B cell (primary cell): ENCODE data around the gene CHRM1. TPM values are rescaled to one million over a fixed set of nuclear protein-coding genes. Genes with fewer than 3 reads are reported as not detected.

Source experiments
- ATAC-seq: fragments of 200-7000 bp; cut with Tn5 transposase; one replicate; pipeline ENCODE4 v1.10.0; 2021; ENCODE audit warnings: low read depth, mild to moderate bottlenecking, moderate number of reproducible peaks, moderate library complexity
- CTCF ChIA-PET: fragments of 350-600 bp; sonication (Branson Sonifier 250); formaldehyde crosslinking; loops from one replicate; lab custom pipeline; 2021; ENCODE audit warnings: antibody characterized with exemption, inconsistent platforms; lab: Charles Lee
- POLR2A ChIA-PET: fragments of 350-600 bp; sonication (Branson Sonifier 250); formaldehyde crosslinking; loops from one replicate; lab custom pipeline; 2021; ENCODE audit warnings: antibody characterized with exemption; lab: Charles Lee
- DNase-seq: peaks from one replicate; pipeline ENCODE4 v3.0.0; 2013
- H2AFZ ChIP-seq: 2 replicates; pipeline ENCODE4 v1.6.1; 2012; ENCODE audit warnings: mild to moderate bottlenecking, low read depth, low read length; ENCODE audit not compliant: insufficient read depth, poor library complexity, severe bottlenecking
- H3K27ac ChIP-seq, 2 donors: 1 replicate in 1 of 2; 2 replicates in 1 of 2; pipeline ENCODE4 v1.5.1; 2012 to 2013; ENCODE audit warnings: low read length in 2 of 2, mild to moderate bottlenecking in 2 of 2, moderate library complexity in 1 of 2
- H3K27me3 ChIP-seq, 4 experiments: fragments of 200-600 bp in 1 of 4; sonication (generic) in 1 of 4; replicated peaks in 1 of 4; 1 replicate in 2 of 4; 2 replicates in 2 of 4; pipeline versions ENCODE4 v1.6.1 to v1.7.0; 2013 to 2016; ENCODE audit warnings: low read length in 3 of 4, mild to moderate bottlenecking in 2 of 4, mixed read lengths in 1 of 4, moderate library complexity in 1 of 4; ENCODE audit not compliant: insufficient read depth in 4 of 4, control insufficient read depth in 3 of 4; ENCODE audit errors: control extremely low read depth in 1 of 4
- H3K36me3 ChIP-seq, 2 experiments: replicated peaks in 1 of 2; 1 replicate in 1 of 2; 2 replicates in 1 of 2; pipeline versions ENCODE4 v1.6.1 to v1.7.1; 2013; ENCODE audit warnings: low read length in 1 of 2; ENCODE audit not compliant: insufficient read depth in 2 of 2, control insufficient read depth in 1 of 2; ENCODE audit errors: control extremely low read depth in 1 of 2, extremely low read depth in 1 of 2
- H3K4me1 ChIP-seq, 2 donors: fragments of 200-600 bp in 1 of 2; sonication (generic) in 1 of 2; 1 replicate in 1 of 2; 2 replicates in 1 of 2; pipeline versions ENCODE4 v1.5.1 to v1.6.1; 2013 to 2017; ENCODE audit warnings: low read length in 2 of 2; ENCODE audit not compliant: control insufficient read depth in 2 of 2, insufficient read depth in 2 of 2
- H3K4me2 ChIP-seq: replicated peaks from 2 replicates; pipeline ENCODE3; 2012; ENCODE audit warnings: mild to moderate bottlenecking, low read depth, low read length; ENCODE audit not compliant: poor library complexity, severe bottlenecking
- H3K4me3 ChIP-seq, 5 experiments: fragments of 200-600 bp in 1 of 5; sonication (generic) in 1 of 5; 1 replicate in 3 of 5; 2 replicates in 2 of 5; pipeline versions ENCODE4 v1.5.1 to v1.7.0; 2011 to 2016; ENCODE audit warnings: low read length in 4 of 5, mild to moderate bottlenecking in 4 of 5, low read depth in 2 of 5, control low read depth in 1 of 5, moderate library complexity in 1 of 5; ENCODE audit not compliant: insufficient read depth in 1 of 5; ENCODE audit errors: control extremely low read depth in 1 of 5, extremely low read depth in 1 of 5
- H3K79me2 ChIP-seq: fragments of 200-600 bp; sonication (generic); one replicate; pipeline ENCODE4 v1.6.0; 2016; ENCODE audit warnings: low read length; ENCODE audit not compliant: control insufficient read depth, insufficient read depth
- H3K9ac ChIP-seq: fragments of 200-600 bp; sonication (generic); 2 replicates; pipeline ENCODE4 v1.6.1; 2017; ENCODE audit warnings: mild to moderate bottlenecking, low read length, moderate library complexity
- H3K9me3 ChIP-seq, 3 donors: one replicate each; pipeline versions ENCODE4 v1.6.1 to v1.7.1; 2013; ENCODE audit warnings: low read length in 2 of 3; ENCODE audit not compliant: control insufficient read depth in 2 of 3, insufficient read depth in 1 of 3; ENCODE audit errors: control extremely low read depth in 1 of 3
- H4K20me1 ChIP-seq: 2 replicates; pipeline ENCODE4 v1.6.0; 2012; ENCODE audit warnings: mild to moderate bottlenecking, low read length; ENCODE audit not compliant: insufficient read depth, control insufficient read depth, poor library complexity, severe bottlenecking
- H3K27ac Mint-ChIP-seq: one replicate; pipeline ENCODE4 v1.8.0; 2021; ENCODE audit warnings: mixed read lengths
- H3K27me3 Mint-ChIP-seq: one replicate; pipeline ENCODE4 v1.8.0; 2021; ENCODE audit warnings: mixed read lengths
- H3K4me1 Mint-ChIP-seq: one replicate; pipeline ENCODE4 v1.8.0; 2021; ENCODE audit warnings: mixed read lengths
- H3K4me3 Mint-ChIP-seq: one replicate; pipeline ENCODE4 v1.8.0; 2021; ENCODE audit warnings: mixed read lengths
- H3K9me3 Mint-ChIP-seq: one replicate; pipeline ENCODE4 v1.8.0; 2022; ENCODE audit warnings: mixed read lengths; ENCODE audit not compliant: insufficient read depth
- EZH2 ChIP-seq: IDR thresholded peaks from 2 replicates; pipeline ENCODE4 v1.6.1; 2012; ENCODE audit warnings: borderline replicate concordance, low read depth, mild to moderate bottlenecking, moderate library complexity, low read length; ENCODE audit not compliant: insufficient read depth, poor library complexity, severe bottlenecking
- WGBS: methylation state at CpG from one replicate; pipeline ENCODE4 v1.1.5; 2013; ENCODE audit warnings: missing lambda C conversion rate; ENCODE audit not compliant: insufficient coverage; 5-methylcytosine and 5-hydroxymethylcytosine counted together
- intact Hi-C: fragments of 100-400 bp; cut with micrococcal nuclease; formaldehyde crosslinking; loops from one replicate; pipeline ENCODE4 v1.10.0; 2022
- polyA plus RNA-seq: library from polyadenylated mRNA; depleted of rRNA; stranded (reverse); fragments of >200 nt; gene quantifications from 2 replicates; pipeline ENCODE4 v1.2.3, GENCODE V29; 2012
- total RNA-seq, 2 donors: library from RNA; stranded (reverse); fragments of 120-200 nt in 1 of 2; gene quantifications; 1 replicate in 1 of 2; 2 replicates in 1 of 2; pipeline versions ENCODE4 v1.2.3 to v1.2.4, GENCODE V29; 2013 to 2022
- TF ChIP-seq, protein P1 (sequence below): fragments of 200-600 bp; IDR thresholded peaks from one replicate; pipeline ENCODE4 v1.8.0; 2022; ENCODE audit warnings: antibody characterized with exemption, mild to moderate bottlenecking

Gene CHRM1
- total and polyA plus RNA-seq, 2 donors (not counting 1 experiment from before 2014, with no cell fraction given), result not detected

DNA sequence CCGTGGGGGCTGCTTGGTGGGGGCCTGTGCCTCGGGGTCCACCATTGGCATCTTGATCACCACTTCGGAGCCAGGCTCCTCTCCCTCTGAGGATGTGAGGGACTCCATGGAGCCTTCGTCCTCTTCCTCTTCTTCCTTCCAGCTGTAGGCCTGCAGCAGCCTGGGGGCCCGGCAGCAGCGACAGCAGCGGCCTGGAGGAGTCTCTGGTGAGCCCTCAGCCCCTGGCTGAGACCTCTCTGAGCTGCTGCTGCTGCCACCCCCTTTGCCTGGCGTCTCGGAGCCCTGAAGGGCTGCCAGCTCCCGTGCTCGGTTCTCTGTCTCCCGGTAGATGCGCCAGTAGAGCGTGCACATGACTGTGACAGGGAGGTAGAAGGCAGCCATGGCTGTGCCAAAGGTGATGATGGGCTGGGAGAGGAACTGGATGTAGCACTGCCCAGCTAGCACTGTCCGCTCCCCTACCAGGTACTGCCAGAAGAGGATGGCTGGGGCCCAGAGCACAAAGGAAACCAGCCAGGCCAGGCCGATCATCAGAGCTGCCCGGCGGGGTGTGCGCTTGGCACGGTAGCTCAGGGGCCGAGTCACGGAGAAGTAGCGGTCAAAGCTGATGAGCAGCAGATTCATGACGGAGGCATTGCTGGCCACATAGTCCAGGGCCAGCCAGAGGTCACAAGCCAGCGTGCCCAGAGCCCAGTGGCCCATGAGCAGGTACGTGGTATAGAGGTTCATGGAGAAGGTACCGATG, 10.9 kb downstream of the CHRM1 start:
- no peaks in the 10 kb centered on the region for H3K79me2 ChIP-seq
- no peaks in the 10 kb centered on the region for H3K9me3 ChIP-seq
- DNase-seq, result no peak
- no peak overlapping the region for H3K9ac ChIP-seq
- no peak overlapping the region for H3K27ac ChIP-seq
- no peak overlapping the region for H2AFZ ChIP-seq
- intact Hi-C loops, result no loop called here
- ChIA-PET CTCF (interaction anchor here (0.7 to 9.9 kb wide), 4 partner anchors 14 to 485 kb away, joined by 3 to 308 read pairs (median 4); no protein-coding TSS in a partner anchor), POLR2A (interaction anchor here (0.6 kb wide), 1 partner anchor 955 kb away, joined by 6 read pairs; no protein-coding TSS in a partner anchor)
- no peaks in the 10 kb centered on the region for H4K20me1 ChIP-seq
- H3K36me3 ChIP-seq, result no peaks in the 10 kb centered on the region
- ATAC-seq, result no peak
- WGBS, result 91% methylated on average over 27 of the region's 27 CpGs
- H3K4me3 ChIP-seq, result no peak overlapping the region
- Mint-ChIP-seq H3K27ac (no peak overlapping the region), H3K9me3 (no peaks in the 10 kb centered on the region), H3K4me3 (no peak overlapping the region), H3K27me3 (peaks cover 31% of the 10 kb centered on the region), H3K4me1 (no peaks in the 10 kb centered on the region)
- H3K4me2 ChIP-seq, result no peak overlapping the region
- H3K27me3 ChIP-seq, result peaks cover 0 to 11% (median 5%) of the 10 kb centered on the region in 4 experiments
- H3K4me1 ChIP-seq, result no peaks in the 10 kb centered on the region
- TF ChIP-seq EZH2, result no peak
- TF ChIP-seq, protein P1, sequence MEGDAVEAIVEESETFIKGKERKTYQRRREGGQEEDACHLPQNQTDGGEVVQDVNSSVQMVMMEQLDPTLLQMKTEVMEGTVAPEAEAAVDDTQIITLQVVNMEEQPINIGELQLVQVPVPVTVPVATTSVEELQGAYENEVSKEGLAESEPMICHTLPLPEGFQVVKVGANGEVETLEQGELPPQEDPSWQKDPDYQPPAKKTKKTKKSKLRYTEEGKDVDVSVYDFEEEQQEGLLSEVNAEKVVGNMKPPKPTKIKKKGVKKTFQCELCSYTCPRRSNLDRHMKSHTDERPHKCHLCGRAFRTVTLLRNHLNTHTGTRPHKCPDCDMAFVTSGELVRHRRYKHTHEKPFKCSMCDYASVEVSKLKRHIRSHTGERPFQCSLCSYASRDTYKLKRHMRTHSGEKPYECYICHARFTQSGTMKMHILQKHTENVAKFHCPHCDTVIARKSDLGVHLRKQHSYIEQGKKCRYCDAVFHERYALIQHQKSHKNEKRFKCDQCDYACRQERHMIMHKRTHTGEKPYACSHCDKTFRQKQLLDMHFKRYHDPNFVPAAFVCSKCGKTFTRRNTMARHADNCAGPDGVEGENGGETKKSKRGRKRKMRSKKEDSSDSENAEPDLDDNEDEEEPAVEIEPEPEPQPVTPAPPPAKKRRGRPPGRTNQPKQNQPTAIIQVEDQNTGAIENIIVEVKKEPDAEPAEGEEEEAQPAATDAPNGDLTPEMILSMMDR, result no peak
